ENCODE results near the gene CD19. TPM values are rescaled to one million over a fixed set of nuclear protein-coding genes. Genes with fewer than 3 reads are reported as not detected.
A peak's percentile ranks its signal among the peaks of the same experiment; 100 is the strongest.
"Not testable (repeated sequence)": the region's sequence is repeated elsewhere in the genome, so short reads cannot be mapped to it uniquely, and the experiment has no call there.

CD19 gene
- total RNA-seq, 3 donors from 2014 or later (not counting 1 experiment from before 2014, with no cell fraction given) = 0.79 to 2.5 (median 0.96) TPM

- Mint-ChIP-seq H3K9me3 (no peaks in the 10 kb centered on the region), H3K4me3 (no peak overlapping the region), H3K27me3 (ENCODE audit: low read depth in 2 of 2) (no peaks in the 10 kb centered on the region), H3K4me1 (peaks cover 5 to 10% of the 10 kb centered on the region in 2 donors), H3K27ac (no peak overlapping the region), H3K36me3 (peaks cover 15% of the 10 kb centered on the region)
- no peaks in the 10 kb centered on the region for H3K27me3 ChIP-seq (ENCODE audit: control insufficient read depth, insufficient read depth, low read length)
- WGBS (ENCODE audit: insufficient coverage) = 97% methylated on average over 5 of the region's 6 CpGs
- ATAC-seq (no peak), DNase-seq (no peak)
- H3K9me3 ChIP-seq (ENCODE audit: control insufficient read depth, insufficient read depth, low read length) = no peaks in the 10 kb centered on the region
- intact Hi-C loops (cut with micrococcal nuclease) = no loop called here
- no peak overlapping the region for H3K4me3 ChIP-seq (ENCODE audit: low read length)
- TF ChIP-seq CTCF (IDR thresholded peaks at IDR 0.05) = no peak
- peaks cover 8% of the 10 kb centered on the region for H3K4me1 ChIP-seq (ENCODE audit: control insufficient read depth, insufficient read depth, low read length)
- no peak overlapping the region for H3K27ac ChIP-seq (ENCODE audit: low read length)
- peaks cover 66% of the 10 kb centered on the region for H3K36me3 ChIP-seq (ENCODE audit: control insufficient read depth, insufficient read depth, low read length)
Observed at GRCh38 chr16:28958836-28959235, 27.1 kb downstream of the CD19 start.

GRCh38 chr16:28964072-28964471 lies 32.3 kb downstream of the CD19 start:
- no peaks in the 10 kb centered on the region for H3K27me3 ChIP-seq (ENCODE audit: control insufficient read depth, insufficient read depth, low read length)
- Mint-ChIP-seq H3K36me3 (peaks cover 10% of the 10 kb centered on the region), H3K4me3 (no peak overlapping the region), H3K27me3 (ENCODE audit: low read depth in 2 of 2) (no peaks in the 10 kb centered on the region), H3K4me1 (peaks cover 5 to 13% of the 10 kb centered on the region in 2 donors), H3K27ac (no peak overlapping the region), H3K9me3 (no peaks in the 10 kb centered on the region)
- H3K9me3 ChIP-seq (ENCODE audit: control insufficient read depth, insufficient read depth, low read length) = no peaks in the 10 kb centered on the region
- H3K36me3 ChIP-seq (ENCODE audit: control insufficient read depth, insufficient read depth, low read length) = peaks cover 45% of the 10 kb centered on the region
- intact Hi-C loops (cut with micrococcal nuclease) = no loop called here
- TF ChIP-seq CTCF (IDR thresholded peaks at IDR 0.05) = no peak
- 71% methylated on average over 2 of the region's 3 CpGs for WGBS (ENCODE audit: insufficient coverage)
- H3K4me1 ChIP-seq (ENCODE audit: control insufficient read depth, insufficient read depth, low read length) = peaks cover 9% of the 10 kb centered on the region
- DNase-seq (no peak), ATAC-seq (no peak)
- no peak overlapping the region for H3K4me3 ChIP-seq (ENCODE audit: low read length)
- H3K27ac ChIP-seq (ENCODE audit: low read length) = no peak overlapping the region

- Mint-ChIP-seq H3K27me3 (ENCODE audit: low read depth in 2 of 2) (no peaks in the 10 kb centered on the region), H3K9me3 (no peaks in the 10 kb centered on the region), H3K36me3 (peaks cover 10% of the 10 kb centered on the region), H3K4me1 (peaks cover 5 to 13% of the 10 kb centered on the region in 2 donors), H3K4me3 (no peak overlapping the region), H3K27ac (no peak overlapping the region)
- Histone ChIP-seq H3K9me3 (ENCODE audit: control insufficient read depth, insufficient read depth, low read length) (no peaks in the 10 kb centered on the region), H3K27me3 (ENCODE audit: control insufficient read depth, insufficient read depth, low read length) (no peaks in the 10 kb centered on the region), H3K27ac (ENCODE audit: low read length) (no peak overlapping the region), H3K4me3 (ENCODE audit: low read length) (no peak overlapping the region), H3K36me3 (ENCODE audit: control insufficient read depth, insufficient read depth, low read length) (peaks cover 43% of the 10 kb centered on the region), H3K4me1 (ENCODE audit: control insufficient read depth, insufficient read depth, low read length) (peaks cover 9% of the 10 kb centered on the region)
- ATAC-seq (no peak), DNase-seq (no peak)
- WGBS (ENCODE audit: insufficient coverage) = 92% methylated on average over 2 of the region's 2 CpGs
- intact Hi-C loops (cut with micrococcal nuclease) = no loop called here
- TF ChIP-seq CTCF (IDR thresholded peaks at IDR 0.05) = no peak
Observed at GRCh38 chr16:28964496-28964895, 32.7 kb downstream of the CD19 start.

- peaks cover 31% of the 10 kb centered on the region for H3K36me3 ChIP-seq (ENCODE audit: control insufficient read depth, insufficient read depth, low read length)
- Mint-ChIP-seq H3K27me3 (ENCODE audit: low read depth in 2 of 2) (no peaks in the 10 kb centered on the region), H3K9me3 (no peaks in the 10 kb centered on the region), H3K4me3 (no peak overlapping the region), H3K4me1 (peaks cover 0 to 13% of the 10 kb centered on the region in 2 donors), H3K36me3 (no peaks in the 10 kb centered on the region), H3K27ac (no peak overlapping the region)
- no peak overlapping the region for H3K27ac ChIP-seq (ENCODE audit: low read length)
- no peaks in the 10 kb centered on the region for H3K27me3 ChIP-seq (ENCODE audit: control insufficient read depth, insufficient read depth, low read length)
- no peak for TF ChIP-seq CTCF (IDR thresholded peaks at IDR 0.05)
- H3K4me1 ChIP-seq (ENCODE audit: control insufficient read depth, insufficient read depth, low read length) = peaks cover 9% of the 10 kb centered on the region
- H3K4me3 ChIP-seq (ENCODE audit: low read length) = no peak overlapping the region
- H3K9me3 ChIP-seq (ENCODE audit: control insufficient read depth, insufficient read depth, low read length) = no peaks in the 10 kb centered on the region
- 93% methylated on average over 4 of the region's 4 CpGs for WGBS (ENCODE audit: insufficient coverage)
- ATAC-seq (peak in 1 of 3 donors; percentile 24), DNase-seq (no peak)
- intact Hi-C loops (cut with micrococcal nuclease) = no loop called here
Observed at GRCh38 chr16:28967156-28967555, 35.4 kb downstream of the CD19 start.

GRCh38 chr16:28969696-28970095 lies 37.9 kb downstream of the CD19 start:
- H3K27me3 Mint-ChIP-seq (ENCODE audit: low read depth in 2 of 2); H3K27ac ChIP-seq (ENCODE audit: low read length); H3K4me1 ChIP-seq (ENCODE audit: control insufficient read depth, insufficient read depth, low read length); ATAC-seq; H3K27me3 ChIP-seq (ENCODE audit: control insufficient read depth, insufficient read depth, low read length); H3K4me3 Mint-ChIP-seq; H3K4me3 ChIP-seq (ENCODE audit: low read length); H3K9me3 Mint-ChIP-seq; H3K36me3 Mint-ChIP-seq; H3K27ac Mint-ChIP-seq; intact Hi-C loops (cut with micrococcal nuclease); DNase-seq; H3K36me3 ChIP-seq (ENCODE audit: control insufficient read depth, insufficient read depth, low read length); H3K9me3 ChIP-seq (ENCODE audit: control insufficient read depth, insufficient read depth, low read length): not testable (repeated sequence)
- WGBS (ENCODE audit: insufficient coverage) = 92% methylated on average over 2 of the region's 2 CpGs
- H3K4me1 Mint-ChIP-seq = peaks cover 10 to 14% of the 10 kb centered on the region in 2 donors
